ENCODE measurements around the gene ZNF500.

Gene ZNF500

GRCh38 chr16:4734730-4735535, 32.0 kb downstream of the ZNF500 start:
- peak; percentile 86 for DNase-seq
- Histone ChIP-seq H2AK5ac (ENCODE audit: low read length) (no peak overlapping the region), H2BK120ac (ENCODE audit: low read depth, low read length) (no peak overlapping the region), H4K8ac (ENCODE audit: low read depth, low read length) (no peak overlapping the region), H3K4ac (ENCODE audit: low read depth, low read length) (no peak overlapping the region), H3K27ac (ENCODE audit: low read depth, low read length) (peak overlapping the region; percentile 18), H3K23ac (ENCODE audit: low read length) (no peak overlapping the region), H2BK5ac (ENCODE audit: low read length) (no peak overlapping the region), H3K4me1 (ENCODE audit: control insufficient read depth, low read depth, low read length) (no peaks in the 10 kb centered on the region), H3K18ac (ENCODE audit: low read length) (no peak overlapping the region), H3K9ac (ENCODE audit: low read length) (peak overlapping the region; percentile 87), H3K56ac (ENCODE audit: low read length) (peak overlapping the region; percentile 92), H3K79me2 (ENCODE audit: control insufficient read depth, insufficient read depth, low read length) (peaks cover 9% of the 10 kb centered on the region), H2BK15ac (replicated peaks; ENCODE audit: low read depth) (no peak overlapping the region), H3K36me3 (ENCODE audit: control insufficient read depth, insufficient read depth, low read length) (no peaks in the 10 kb centered on the region), H3K79me1 (ENCODE audit: low read length) (peaks cover 6% of the 10 kb centered on the region), H3K4me3 (ENCODE audit: low read length) (peak overlapping the region; percentile 71), H4K5ac (ENCODE audit: low read length) (no peak overlapping the region), H3K4me2 (ENCODE audit: low read length) (peak overlapping the region; percentile 98), H3K27me3 (ENCODE audit: insufficient read depth, low read length, poor library complexity) (no peaks in the 10 kb centered on the region)
- no CpG with 5 or more reads among the region's 38 CpGs for WGBS (ENCODE audit: extremely low coverage, insufficient coverage, low lambda C conversion rate)

- WGBS (ENCODE audit: extremely low coverage, insufficient coverage, low lambda C conversion rate) = no CpG with 5 or more reads among the region's 70 CpGs
- Histone ChIP-seq H3K79me2 (ENCODE audit: control insufficient read depth, insufficient read depth, low read length) (peaks cover 9% of the 10 kb centered on the region), H3K27me3 (ENCODE audit: insufficient read depth, low read length, poor library complexity) (no peaks in the 10 kb centered on the region), H2BK15ac (replicated peaks; ENCODE audit: low read depth) (no peak within 1 kb of the TSS), H4K8ac (ENCODE audit: low read depth, low read length) (no peak within 1 kb of the TSS), H3K23ac (ENCODE audit: low read length) (peak within 1 kb of the TSS; percentile 66), H2BK5ac (ENCODE audit: low read length) (no peak within 1 kb of the TSS), H3K4me2 (ENCODE audit: low read length) (peak within 1 kb of the TSS; percentile 98), H3K27ac (ENCODE audit: low read depth, low read length) (peak within 1 kb of the TSS; percentile 65), H3K18ac (ENCODE audit: low read length) (peak within 1 kb of the TSS; percentile 11), H3K4me3 (ENCODE audit: low read length) (peak within 1 kb of the TSS; percentile 90), H3K79me1 (ENCODE audit: low read length) (peaks cover 9% of the 10 kb centered on the region), H3K36me3 (ENCODE audit: control insufficient read depth, insufficient read depth, low read length) (peaks cover 2% of the 10 kb centered on the region), H3K9ac (ENCODE audit: low read length) (peak within 1 kb of the TSS; percentile 87), H3K4me1 (ENCODE audit: control insufficient read depth, low read depth, low read length) (no peaks in the 10 kb centered on the region), H2BK120ac (ENCODE audit: low read depth, low read length) (no peak within 1 kb of the TSS), H4K5ac (ENCODE audit: low read length) (no peak within 1 kb of the TSS), H3K4ac (ENCODE audit: low read depth, low read length) (peak within 1 kb of the TSS; percentile 43), H2AK5ac (ENCODE audit: low read length) (no peak within 1 kb of the TSS), H3K56ac (ENCODE audit: low read length) (peak within 1 kb of the TSS; percentile 94)
- DNase-seq = peak; percentile 99
Observed at GRCh38 chr16:4734063-4734729, 32.8 kb downstream of the ZNF500 start, which contains the start of the genes ANKS3 and DNAAF8. TSS of gene ANKS3 (minus strand) at chr16:4734271. CDS start at chr16:4730149, 4,122 bp downstream. TSS of gene DNAAF8 (plus strand) at chr16:4734537. CDS start at chr16:4736515, 1,978 bp downstream.

- H3K23ac ChIP-seq (ENCODE audit: low read length) = peak overlapping the region; percentile 66
- H2BK5ac ChIP-seq (ENCODE audit: low read length) = no peak overlapping the region
- H3K56ac ChIP-seq (ENCODE audit: low read length) = peak overlapping the region; percentile 94
- no peak overlapping the region for H4K5ac ChIP-seq (ENCODE audit: low read length)
- peak overlapping the region; percentile 90 for H3K4me3 ChIP-seq (ENCODE audit: low read length)
- H4K8ac ChIP-seq (ENCODE audit: low read depth, low read length) = no peak overlapping the region
- H3K79me1 ChIP-seq (ENCODE audit: low read length) = peaks cover 9% of the 10 kb centered on the region
- H3K9ac ChIP-seq (ENCODE audit: low read length) = peak overlapping the region; percentile 87
- no peaks in the 10 kb centered on the region for H3K27me3 ChIP-seq (ENCODE audit: insufficient read depth, low read length, poor library complexity)
- DNase-seq = no peak
- H2AK5ac ChIP-seq (ENCODE audit: low read length) = no peak overlapping the region
- H3K18ac ChIP-seq (ENCODE audit: low read length) = peak overlapping the region; percentile 11
- H3K36me3 ChIP-seq (ENCODE audit: control insufficient read depth, insufficient read depth, low read length) = peaks cover 2% of the 10 kb centered on the region
- peaks cover 9% of the 10 kb centered on the region for H3K79me2 ChIP-seq (ENCODE audit: control insufficient read depth, insufficient read depth, low read length)
- H3K4me2 ChIP-seq (ENCODE audit: low read length) = peak overlapping the region; percentile 50
- WGBS (ENCODE audit: extremely low coverage, insufficient coverage, low lambda C conversion rate) = no CpG with 5 or more reads among the region's 19 CpGs
- H2BK120ac ChIP-seq (ENCODE audit: low read depth, low read length) = no peak overlapping the region
- peak overlapping the region; percentile 43 for H3K4ac ChIP-seq (ENCODE audit: low read depth, low read length)
- peak overlapping the region; percentile 65 for H3K27ac ChIP-seq (ENCODE audit: low read depth, low read length)
- H3K4me1 ChIP-seq (ENCODE audit: control insufficient read depth, low read depth, low read length) = no peaks in the 10 kb centered on the region
- no peak overlapping the region for H2BK15ac ChIP-seq (replicated peaks; ENCODE audit: low read depth)
Observed at GRCh38 chr16:4733747-4734062, 33.3 kb downstream of the ZNF500 start.

DNA sequence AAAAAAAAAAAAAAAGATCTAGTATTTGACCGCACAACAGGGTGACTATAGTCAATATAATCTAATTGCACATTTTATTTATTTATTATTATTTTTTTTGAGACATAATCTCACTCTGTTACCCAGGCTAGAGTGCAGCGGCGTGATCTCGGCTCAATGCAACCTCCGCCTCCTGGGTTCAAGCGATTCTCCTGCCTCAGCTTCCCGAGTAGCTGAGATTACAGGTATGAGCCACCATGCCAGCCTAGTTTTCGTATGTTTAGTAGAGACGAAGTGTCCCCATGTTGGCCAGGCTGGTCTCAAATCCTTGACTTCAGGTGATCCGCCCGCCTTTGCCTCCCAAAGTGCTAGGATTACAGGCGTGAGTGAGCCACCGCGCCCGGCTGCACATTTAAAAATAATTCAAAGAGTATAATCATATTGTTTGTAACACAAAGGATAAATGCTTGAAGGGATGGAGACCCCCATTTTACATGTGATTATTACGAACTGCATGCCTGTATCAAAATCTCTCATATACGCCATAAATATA, 33.7 kb downstream of the ZNF500 start:
- H3K27ac ChIP-seq (ENCODE audit: low read depth, low read length) = no peak overlapping the region
- peak overlapping the region; percentile 90 for H3K4me3 ChIP-seq (ENCODE audit: low read length)
- peaks cover 2% of the 10 kb centered on the region for H3K36me3 ChIP-seq (ENCODE audit: control insufficient read depth, insufficient read depth, low read length)
- H3K23ac ChIP-seq (ENCODE audit: low read length) = no peak overlapping the region
- H4K5ac ChIP-seq (ENCODE audit: low read length) = no peak overlapping the region
- H2BK120ac ChIP-seq (ENCODE audit: low read depth, low read length) = no peak overlapping the region
- no peak overlapping the region for H4K8ac ChIP-seq (ENCODE audit: low read depth, low read length)
- H3K4me2 ChIP-seq (ENCODE audit: low read length) = peak overlapping the region; percentile 50
- no peak overlapping the region for H3K18ac ChIP-seq (ENCODE audit: low read length)
- no peak for DNase-seq
- H3K79me1 ChIP-seq (ENCODE audit: low read length) = peaks cover 10% of the 10 kb centered on the region
- H3K4ac ChIP-seq (ENCODE audit: low read depth, low read length) = no peak overlapping the region
- peaks cover 9% of the 10 kb centered on the region for H3K79me2 ChIP-seq (ENCODE audit: control insufficient read depth, insufficient read depth, low read length)
- H2BK5ac ChIP-seq (ENCODE audit: low read length) = no peak overlapping the region
- no peak overlapping the region for H2AK5ac ChIP-seq (ENCODE audit: low read length)
- H3K27me3 ChIP-seq (ENCODE audit: insufficient read depth, low read length, poor library complexity) = no peaks in the 10 kb centered on the region
- peak overlapping the region; percentile 73 for H3K56ac ChIP-seq (ENCODE audit: low read length)
- H3K4me1 ChIP-seq (ENCODE audit: control insufficient read depth, low read depth, low read length) = no peaks in the 10 kb centered on the region
- H3K9ac ChIP-seq (ENCODE audit: low read length) = peak overlapping the region; percentile 87
- no CpG with 5 or more reads among the region's 17 CpGs for WGBS (ENCODE audit: extremely low coverage, insufficient coverage, low lambda C conversion rate)
- H2BK15ac ChIP-seq (replicated peaks; ENCODE audit: low read depth) = no peak overlapping the region

GRCh38 chr16:4729876-4730275, 37.1 kb downstream of the ZNF500 start:
- Histone ChIP-seq H2BK15ac (replicated peaks; ENCODE audit: low read depth) (no peak overlapping the region), H2BK120ac (ENCODE audit: low read depth, low read length) (no peak overlapping the region), H2AK5ac (ENCODE audit: low read length) (no peak overlapping the region), H3K9ac (ENCODE audit: low read length) (no peak overlapping the region), H3K56ac (ENCODE audit: low read length) (no peak overlapping the region), H4K8ac (ENCODE audit: low read depth, low read length) (no peak overlapping the region), H3K18ac (ENCODE audit: low read length) (no peak overlapping the region), H2BK5ac (ENCODE audit: low read length) (no peak overlapping the region), H3K23ac (ENCODE audit: low read length) (no peak overlapping the region), H3K4me3 (ENCODE audit: low read length) (no peak overlapping the region), H4K5ac (ENCODE audit: low read length) (no peak overlapping the region), H3K79me2 (ENCODE audit: control insufficient read depth, insufficient read depth, low read length) (peaks cover 9% of the 10 kb centered on the region), H3K4me2 (ENCODE audit: low read length) (no peak overlapping the region), H3K4me1 (ENCODE audit: control insufficient read depth, low read depth, low read length) (no peaks in the 10 kb centered on the region), H3K27me3 (ENCODE audit: insufficient read depth, low read length, poor library complexity) (no peaks in the 10 kb centered on the region), H3K79me1 (ENCODE audit: low read length) (peaks cover 12% of the 10 kb centered on the region), H3K36me3 (ENCODE audit: control insufficient read depth, insufficient read depth, low read length) (peaks cover 11% of the 10 kb centered on the region), H3K27ac (ENCODE audit: low read depth, low read length) (no peak overlapping the region), H3K4ac (ENCODE audit: low read depth, low read length) (no peak overlapping the region)
- no CpG with 5 or more reads among the region's 15 CpGs for WGBS (ENCODE audit: extremely low coverage, insufficient coverage, low lambda C conversion rate)
- DNase-seq = no peak
